Caki2 (cell line): ENCODE measurements around the gene FAM13B. TPM values are rescaled to one million over a fixed set of nuclear protein-coding genes. Genes with fewer than 3 reads are reported as not detected.
"Not testable (repeated sequence)": the region's sequence is repeated elsewhere in the genome, so short reads cannot be mapped to it uniquely, and the experiment has no call there.

Experiments used
- DNase-seq: peaks from one replicate; pipeline ENCODE4 v3.0.0-alpha.2; 2015; ENCODE audit warnings: low read depth
- in situ Hi-C: cut with HindIII; loops from 2 replicates; pipeline ENCODE4 v1.10.0; 2016; ENCODE audit warnings: low sequenced_read_pairs, low pct_unique_long_range_greater_than_20kb, mixed read lengths
- total RNA-seq: library from RNA; depleted of rRNA; stranded (reverse); fragments of >200 nt; shearing (Covaris generic); gene quantifications from 2 replicates; pipeline ENCODE4 v1.2.3, GENCODE V29; 2014; ENCODE audit warnings: low replicate concordance

The FAM13B gene
- total RNA-seq, 1 experiment from 2014 or later: 6.0 TPM

- DNase-seq: no peak
- in situ Hi-C loops: no loop called here
These were observed 5.2 kb upstream of the FAM13B start for GRCh38 chr5:138037907-138038633.

- DNase-seq: no peak
- in situ Hi-C loops: no loop called here
These were observed 4.4 kb upstream of the FAM13B start for GRCh38 chr5:138037271-138037670.

- DNase-seq: peak; percentile 73
- in situ Hi-C loops: no loop called here
These were observed 3.0 kb upstream of the FAM13B start for GRCh38 chr5:138035605-138036537.

GRCh38 chr5:138033907-138034306, 1.0 kb upstream of the FAM13B start:
- DNase-seq: no peak
- in situ Hi-C loops: no loop called here

GRCh38 chr5:138033386-138033808, 518 bp upstream of the FAM13B start:
- no peak for DNase-seq
- in situ Hi-C loops: no loop called here

GRCh38 chr5:138032028-138032571, 779 bp downstream of the FAM13B start:
- DNase-seq: no peak
- in situ Hi-C loops: no loop called here

- in situ Hi-C loops: no loop called here
- no peak for DNase-seq
These were observed 2.9 kb downstream of the FAM13B start for GRCh38 chr5:138029944-138030343.

GRCh38 chr5:138029501-138029900, 3.4 kb downstream of the FAM13B start:
- in situ Hi-C loops: no loop called here

GRCh38 chr5:138028971-138029365, 3.9 kb downstream of the FAM13B start:
- in situ Hi-C loops: no loop called here
- no peak for DNase-seq

More at GRCh38 chr5:138029501-138029900, 3.4 kb downstream of the FAM13B start:
- DNase-seq: no peak

- DNase-seq, in situ Hi-C loops: not testable (repeated sequence)
These were observed 4.5 kb downstream of the FAM13B start for GRCh38 chr5:138028262-138028970.

GRCh38 chr5:138026793-138027192, 6.1 kb downstream of the FAM13B start:
- in situ Hi-C loops, DNase-seq: not testable (repeated sequence)

- in situ Hi-C loops: no loop called here
- no peak for DNase-seq
These were observed 7.6 kb downstream of the FAM13B start for GRCh38 chr5:138025285-138025684.

- in situ Hi-C loops: no loop called here
- no peak for DNase-seq
These were observed 8.8 kb downstream of the FAM13B start for GRCh38 chr5:138024117-138024516.

- no peak for DNase-seq
- in situ Hi-C loops: no loop called here
These were observed 10.0 kb downstream of the FAM13B start for GRCh38 chr5:138022912-138023311.

- in situ Hi-C loops: no loop called here
- no peak for DNase-seq
These were observed 11.1 kb downstream of the FAM13B start for GRCh38 chr5:138021771-138022170.

- in situ Hi-C loops: no loop called here
- DNase-seq: no peak
These were observed 14.0 kb downstream of the FAM13B start for GRCh38 chr5:138018849-138019248.

GRCh38 chr5:138015916-138016315, 17.0 kb downstream of the FAM13B start:
- no peak for DNase-seq
- in situ Hi-C loops: no loop called here

- in situ Hi-C loops: no loop called here
- no peak for DNase-seq
These were observed 20.9 kb downstream of the FAM13B start for GRCh38 chr5:138011991-138012390.
